ENCODE data around the gene PPP6C. TPM values are rescaled to one million over a fixed set of nuclear protein-coding genes. Genes with fewer than 3 reads are reported as not detected.
A peak's percentile ranks its signal among the peaks of the same experiment; 100 is the strongest.
"Not testable (repeated sequence)": the region's sequence is repeated elsewhere in the genome, so short reads cannot be mapped to it uniquely, and the experiment has no call there.

PPP6C gene
- total RNA-seq, 2 experiments from 2014 or later, result 40.8 to 50.3 TPM

DNA sequence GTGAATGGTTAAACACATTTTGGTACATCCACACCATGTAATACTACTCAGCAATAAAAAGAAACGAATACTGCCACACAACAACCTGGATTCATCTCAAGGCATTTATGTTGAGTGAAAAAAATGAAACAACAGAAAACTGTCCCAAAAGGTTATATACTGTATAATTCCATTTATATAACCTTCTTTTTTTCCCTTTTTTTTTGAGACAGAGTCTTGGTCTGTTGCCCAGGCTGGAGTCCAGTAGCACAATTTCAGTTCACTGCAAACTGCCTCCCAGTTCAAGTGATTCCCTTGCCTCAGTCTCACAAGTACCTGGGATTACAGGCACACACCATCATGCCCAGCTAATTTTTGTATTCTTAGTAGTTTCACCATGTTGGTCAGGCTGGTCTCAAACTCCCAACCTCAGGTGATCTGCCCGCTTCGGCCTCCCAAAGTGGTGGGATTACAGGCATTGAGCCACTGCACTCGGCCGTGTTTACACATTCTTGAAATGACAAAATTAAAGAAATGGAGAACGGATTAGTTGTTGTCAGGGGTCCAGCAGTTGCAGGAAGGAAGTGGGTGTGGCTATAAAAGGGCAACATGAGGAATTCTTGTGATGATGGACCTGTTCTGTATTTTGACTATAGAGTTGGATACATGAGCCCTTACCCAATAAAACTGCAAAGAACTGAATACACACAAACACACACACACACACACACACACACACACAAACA lies 17.4 kb downstream of the PPP6C start:
- H3K4me3 Mint-ChIP-seq, result no peak overlapping the region
- no peak overlapping the region for H3K27ac Mint-ChIP-seq
- peaks cover 18% of the 10 kb centered on the region for H3K4me1 Mint-ChIP-seq
- ATAC-seq (no peak), DNase-seq (no peak)
- H3K27me3 Mint-ChIP-seq, result no peaks in the 10 kb centered on the region
- H3K36me3 Mint-ChIP-seq, result peaks cover 26% of the 10 kb centered on the region
- no peaks in the 10 kb centered on the region for H3K9me3 Mint-ChIP-seq (ENCODE audit: low read depth)
- CTCF ChIA-PET, result no interaction called here

DNA sequence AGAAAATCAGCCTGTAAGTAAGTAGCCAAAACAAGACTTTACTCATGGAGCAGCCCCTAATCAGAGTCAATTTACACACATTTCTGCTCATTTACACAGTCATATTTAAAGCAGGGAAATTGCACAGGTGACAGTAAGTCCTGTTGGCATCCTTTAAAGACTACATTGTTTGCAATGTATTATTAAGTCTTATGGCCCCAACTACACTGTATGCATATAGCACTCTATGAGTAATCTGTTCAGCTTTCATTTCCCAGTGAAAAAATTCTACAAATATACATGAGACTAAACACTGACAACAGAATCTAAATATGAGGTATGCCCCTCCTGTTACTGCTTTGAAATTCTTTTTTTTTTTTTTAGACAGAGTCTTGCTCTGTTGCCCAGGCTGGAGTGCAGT lies 19.7 kb downstream of the PPP6C start:
- Mint-ChIP-seq H3K36me3 (peaks cover 32% of the 10 kb centered on the region), H3K9me3 (ENCODE audit: low read depth) (no peaks in the 10 kb centered on the region), H3K27me3 (no peaks in the 10 kb centered on the region), H3K4me3 (no peak overlapping the region), H3K27ac (no peak overlapping the region), H3K4me1 (peaks cover 16% of the 10 kb centered on the region)
- DNase-seq (no peak), ATAC-seq (no peak)
- CTCF ChIA-PET, result no interaction called here

DNA sequence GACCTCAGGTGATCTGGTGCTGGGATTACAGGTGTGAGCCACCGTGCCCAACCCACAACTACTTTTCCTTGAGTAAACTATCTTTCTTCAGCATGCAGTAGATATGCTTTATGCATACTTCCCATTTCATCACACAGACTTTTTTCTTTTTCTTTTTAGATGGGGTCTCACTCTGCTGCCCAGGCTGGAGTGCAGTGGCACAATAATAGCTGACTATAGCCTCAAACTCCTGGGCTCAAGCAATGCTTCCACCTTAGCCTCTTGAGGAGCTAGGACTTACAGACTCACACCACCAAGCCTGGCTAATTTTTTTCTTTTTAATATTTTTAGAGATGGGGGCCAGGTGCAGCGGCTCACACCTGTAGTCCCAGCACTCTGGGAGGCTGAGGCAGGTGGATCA lies 22.8 kb downstream of the PPP6C start:
- Mint-ChIP-seq H3K27ac (peak overlapping the region; percentile 11), H3K4me3 (no peak overlapping the region), H3K9me3 (ENCODE audit: low read depth) (no peaks in the 10 kb centered on the region), H3K27me3 (no peaks in the 10 kb centered on the region), H3K36me3 (peaks cover 30% of the 10 kb centered on the region), H3K4me1 (peaks cover 4% of the 10 kb centered on the region)
- no peak for ATAC-seq
- DNase-seq, result no peak
- CTCF ChIA-PET, result no interaction called here

DNA sequence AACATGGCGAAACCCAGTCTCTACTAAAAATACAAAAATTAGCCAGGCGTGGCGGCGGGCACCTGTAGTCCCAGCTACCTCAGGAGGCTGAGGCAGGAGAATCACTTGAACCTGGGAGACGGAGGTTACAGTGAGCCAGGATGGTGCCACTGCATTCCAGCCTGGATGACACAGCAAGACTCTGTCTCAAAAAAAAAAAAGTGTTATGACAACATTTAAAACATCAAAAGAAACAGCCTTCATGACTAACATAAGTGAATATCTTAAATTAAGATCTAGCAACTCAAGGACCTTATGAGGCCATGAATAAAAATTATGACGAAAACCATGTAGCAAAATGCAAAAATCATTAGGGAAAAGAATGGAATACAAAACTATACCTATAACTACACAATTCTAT lies 26.7 kb downstream of the PPP6C start:
- H3K27me3 Mint-ChIP-seq; H3K4me1 Mint-ChIP-seq; H3K27ac Mint-ChIP-seq; CTCF ChIA-PET; ATAC-seq; DNase-seq; H3K9me3 Mint-ChIP-seq (ENCODE audit: low read depth); H3K4me3 Mint-ChIP-seq: not testable (repeated sequence)
- peaks cover 21% of the 10 kb centered on the region for H3K36me3 Mint-ChIP-seq

DNA sequence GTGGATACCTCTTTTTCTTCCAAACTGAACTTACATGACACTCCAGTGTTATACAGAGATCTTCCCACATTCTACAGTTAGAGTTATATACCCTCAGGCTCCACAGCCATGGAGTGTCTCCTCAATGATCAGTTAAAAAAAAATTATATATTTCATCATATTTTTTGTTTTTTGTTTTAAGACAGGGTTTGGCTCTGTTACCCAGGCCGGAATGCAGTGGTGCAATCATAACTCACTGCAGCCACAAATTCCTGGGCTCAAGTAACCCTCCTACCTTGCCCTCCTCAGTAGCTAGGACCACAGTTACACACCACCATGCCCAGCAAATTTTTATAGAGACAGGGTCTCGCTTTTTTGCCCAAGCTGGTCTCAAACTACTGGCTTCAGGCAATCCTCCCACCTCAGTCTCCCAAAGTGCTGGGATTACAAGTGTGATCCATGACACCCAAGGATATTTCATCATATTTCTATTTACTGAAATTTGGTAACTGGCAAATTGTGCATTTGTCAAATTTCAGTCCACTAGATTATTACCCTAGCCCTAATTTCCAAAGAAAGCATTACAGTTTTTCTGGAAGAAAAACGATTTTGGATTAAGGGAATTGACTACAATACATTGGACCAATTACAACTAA lies 28.2 kb downstream of the PPP6C start:
- H3K9me3 Mint-ChIP-seq (ENCODE audit: low read depth), result no peaks in the 10 kb centered on the region
- no peak for ATAC-seq
- no peaks in the 10 kb centered on the region for H3K4me1 Mint-ChIP-seq
- H3K4me3 Mint-ChIP-seq, result no peak overlapping the region
- peaks cover 24% of the 10 kb centered on the region for H3K36me3 Mint-ChIP-seq
- DNase-seq, result no peak
- no peak overlapping the region for H3K27ac Mint-ChIP-seq
- CTCF ChIA-PET, result interaction anchor here (0.7 kb wide), 1 partner anchor 58 kb away, joined by 3 read pairs; no protein-coding TSS in a partner anchor
- H3K27me3 Mint-ChIP-seq, result no peaks in the 10 kb centered on the region

DNA sequence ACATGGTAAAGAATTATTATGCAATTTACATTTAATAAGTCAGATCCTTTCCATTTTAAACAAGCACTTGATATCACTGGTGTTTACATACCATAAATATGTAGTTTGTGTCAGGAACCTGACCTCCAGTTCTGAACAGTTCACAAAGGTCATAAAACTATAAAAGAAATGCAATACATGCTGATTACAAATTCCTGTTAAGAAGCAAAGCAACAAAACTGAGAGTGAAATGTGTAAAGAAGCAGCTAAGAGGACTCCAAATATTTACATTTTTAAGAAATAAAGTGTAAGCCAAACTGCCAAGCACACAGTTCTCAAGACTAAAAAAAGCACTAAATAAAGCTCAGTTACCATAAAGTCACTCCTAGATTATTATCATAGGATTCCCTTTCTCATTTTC lies 28.9 kb downstream of the PPP6C start:
- Mint-ChIP-seq H3K4me1 (no peaks in the 10 kb centered on the region), H3K36me3 (peaks cover 22% of the 10 kb centered on the region), H3K9me3 (ENCODE audit: low read depth) (no peaks in the 10 kb centered on the region), H3K27me3 (no peaks in the 10 kb centered on the region), H3K27ac (no peak overlapping the region), H3K4me3 (no peak overlapping the region)
- no peak for ATAC-seq
- CTCF ChIA-PET, result no interaction called here
- DNase-seq, result no peak

DNA sequence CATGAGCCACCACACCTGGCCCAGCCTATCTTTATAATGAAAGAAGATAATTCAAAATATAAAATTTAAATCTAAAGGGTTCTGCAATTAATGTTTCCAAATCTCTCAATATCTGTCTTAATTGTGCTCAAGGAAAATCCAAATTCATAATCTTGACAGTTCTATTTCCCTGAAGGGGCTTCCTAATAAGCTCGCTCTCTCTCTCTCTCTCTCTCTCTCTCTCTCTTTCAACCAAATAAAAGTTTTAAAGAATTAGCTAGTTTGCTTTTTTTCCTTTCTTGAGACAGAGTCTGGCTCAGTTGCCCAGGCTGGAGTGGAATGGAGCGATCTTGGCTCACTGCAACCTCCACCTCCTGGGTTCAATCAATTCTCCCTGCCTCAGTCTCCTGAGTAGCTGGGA lies 33.1 kb downstream of the PPP6C start:
- ATAC-seq, result no peak
- no peak overlapping the region for H3K27ac Mint-ChIP-seq
- H3K36me3 Mint-ChIP-seq, result peaks cover 37% of the 10 kb centered on the region
- no peak for DNase-seq
- no peaks in the 10 kb centered on the region for H3K27me3 Mint-ChIP-seq
- H3K4me3 Mint-ChIP-seq, result no peak overlapping the region
- H3K9me3 Mint-ChIP-seq (ENCODE audit: low read depth), result no peaks in the 10 kb centered on the region
- H3K4me1 Mint-ChIP-seq, result no peaks in the 10 kb centered on the region
- CTCF ChIA-PET, result no interaction called here

DNA sequence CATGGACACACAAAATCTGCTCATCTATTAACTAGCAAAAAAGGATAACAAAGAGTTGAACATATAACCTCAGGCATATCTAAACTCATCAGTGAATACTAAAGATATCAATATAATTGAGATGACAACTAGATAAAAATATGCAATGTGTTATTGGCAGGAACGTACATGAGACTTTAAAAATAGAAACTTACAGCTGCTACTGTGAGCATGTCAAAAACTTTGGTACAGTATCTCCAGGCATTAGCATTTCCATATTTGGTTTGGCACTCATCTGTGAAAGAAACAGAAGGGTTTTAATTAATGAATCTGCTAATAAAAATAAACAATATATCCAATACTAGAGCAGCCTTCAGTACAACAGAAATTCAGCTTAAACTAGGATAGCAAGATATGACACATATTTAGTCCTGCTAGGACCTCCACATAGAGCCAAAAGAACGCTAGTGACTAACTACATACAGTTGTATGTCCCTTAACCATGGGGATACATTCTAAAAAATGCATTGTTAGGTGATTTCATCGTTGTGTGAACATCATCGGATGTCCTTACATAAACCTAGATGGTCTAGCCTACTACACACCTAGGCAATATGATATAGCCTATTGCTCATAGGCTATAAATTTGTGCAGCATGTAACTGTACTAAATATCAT lies 35.8 kb downstream of the PPP6C start:
- CTCF ChIA-PET, result no interaction called here

DNA sequence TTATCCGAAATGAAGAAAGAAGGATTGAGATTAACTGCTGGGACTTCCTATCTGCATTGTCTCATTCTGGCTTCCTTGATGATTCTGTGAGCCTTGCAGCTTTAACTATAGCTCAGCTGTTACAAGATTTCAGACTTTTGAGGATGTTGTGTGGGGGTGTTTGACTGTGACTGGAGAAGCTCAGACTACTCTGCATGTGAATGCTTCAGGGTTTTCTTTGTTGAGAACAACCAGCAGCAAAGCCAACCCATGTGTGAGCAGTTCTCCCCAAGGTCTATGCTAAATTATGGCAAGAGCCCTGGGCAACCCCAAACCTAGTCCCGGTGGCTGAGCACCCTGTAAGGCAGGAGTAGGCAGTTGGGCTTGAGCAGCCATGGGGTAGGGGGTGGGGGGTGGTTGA lies 37.9 kb downstream of the PPP6C start:
- Mint-ChIP-seq H3K9me3 (ENCODE audit: low read depth) (no peaks in the 10 kb centered on the region), H3K27ac (no peak overlapping the region), H3K4me3 (no peak overlapping the region), H3K36me3 (peaks cover 34% of the 10 kb centered on the region), H3K27me3 (no peaks in the 10 kb centered on the region), H3K4me1 (peaks cover 8% of the 10 kb centered on the region)
- ATAC-seq, result peak; percentile 12
- DNase-seq, result no peak
- CTCF ChIA-PET, result interaction anchor here (0.9 to 1.5 kb wide), 2 partner anchors 9 to 14 kb away, joined by 3 to 6 read pairs; partner anchors contain the start of gene SCAI

More for the DNA sequence above, 35.8 kb downstream of the PPP6C start:
- DNase-seq, result no peak
- H3K36me3 Mint-ChIP-seq, result peaks cover 38% of the 10 kb centered on the region
- H3K4me1 Mint-ChIP-seq, result peaks cover 5% of the 10 kb centered on the region
- no peaks in the 10 kb centered on the region for H3K27me3 Mint-ChIP-seq
- no peak for ATAC-seq
- H3K27ac Mint-ChIP-seq, result no peak overlapping the region
- H3K9me3 Mint-ChIP-seq (ENCODE audit: low read depth), result no peaks in the 10 kb centered on the region
- no peak overlapping the region for H3K4me3 Mint-ChIP-seq

DNA sequence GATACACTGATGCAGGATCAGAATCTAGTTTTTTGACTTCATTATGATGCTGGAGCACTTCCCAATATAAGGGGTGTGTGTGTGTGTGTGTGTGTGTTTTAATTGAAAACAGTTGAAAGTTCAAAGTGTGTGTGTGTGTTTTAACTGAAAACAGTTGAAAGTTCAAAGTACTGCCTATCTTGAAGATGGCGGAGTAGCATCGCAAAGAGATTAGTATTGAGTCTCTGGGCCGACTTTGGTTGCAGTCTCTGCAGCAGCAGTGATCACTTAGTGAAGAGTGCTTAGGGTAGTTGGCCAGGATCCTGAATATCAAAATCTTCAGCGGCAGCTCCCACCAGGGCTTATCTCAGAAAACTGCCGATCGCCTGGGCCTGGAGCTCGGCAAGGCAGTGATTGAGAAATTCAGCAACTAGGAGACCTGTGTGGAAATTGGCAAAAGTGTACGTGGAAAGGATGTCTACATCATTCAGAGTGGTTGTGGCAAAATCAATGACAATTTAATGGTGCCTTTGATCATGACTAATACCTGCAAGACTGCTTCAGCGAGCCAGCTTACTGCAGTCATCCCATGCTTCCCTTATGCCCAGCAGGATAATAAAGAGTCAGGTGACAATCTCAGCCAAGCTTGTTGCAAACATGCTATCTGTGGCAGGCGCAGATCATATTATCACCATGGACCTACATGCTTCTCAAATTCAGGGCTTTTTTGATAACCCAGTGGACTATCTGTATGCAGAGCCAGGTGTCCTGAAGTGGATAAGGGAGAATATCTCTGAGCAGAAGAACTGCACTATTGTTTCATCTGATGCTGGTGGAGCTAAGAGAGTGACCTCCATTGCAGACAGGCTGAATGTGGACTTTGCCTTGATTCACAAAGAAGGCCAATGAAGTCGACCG lies 39.0 kb downstream of the PPP6C start:
- H3K27ac Mint-ChIP-seq, result no peak overlapping the region
- H3K4me3 Mint-ChIP-seq, result no peak overlapping the region
- DNase-seq, result no peak
- no peaks in the 10 kb centered on the region for H3K9me3 Mint-ChIP-seq (ENCODE audit: low read depth)
- no peak for ATAC-seq
- H3K27me3 Mint-ChIP-seq, result no peaks in the 10 kb centered on the region
- peaks cover 15% of the 10 kb centered on the region for H3K4me1 Mint-ChIP-seq
- CTCF ChIA-PET, result interaction anchor here (1.5 kb wide), 1 partner anchor 8 kb away, joined by 6 read pairs; the partner anchor contains the start of gene SCAI
- H3K36me3 Mint-ChIP-seq, result peaks cover 34% of the 10 kb centered on the region

DNA sequence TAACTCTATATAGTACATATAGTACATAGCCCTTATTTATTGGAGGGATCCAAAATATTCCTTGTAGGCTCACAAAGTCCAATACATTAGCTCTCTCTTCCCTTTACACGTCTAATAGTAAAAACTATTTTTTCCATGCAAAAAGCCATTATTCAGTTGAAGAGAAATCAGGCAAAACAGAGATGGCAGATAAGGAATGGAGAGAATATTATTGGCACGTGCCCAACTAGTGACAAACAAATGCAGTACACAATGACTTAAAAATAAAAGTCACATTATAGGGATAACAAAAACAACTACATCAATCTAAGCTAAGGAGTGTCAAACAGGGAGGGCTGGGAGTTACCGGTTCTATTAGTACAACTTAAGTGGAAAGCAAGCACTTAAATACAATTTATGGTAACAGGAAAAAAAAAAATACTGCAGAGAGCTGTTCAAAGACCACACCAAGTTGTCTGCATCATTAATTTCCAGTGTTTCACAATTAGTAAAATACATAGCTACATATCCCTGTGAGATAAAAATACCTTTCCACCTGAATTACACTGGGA lies 42.1 kb downstream of the PPP6C start:
- CTCF ChIA-PET, result interaction anchor here (1.2 to 1.5 kb wide), 2 partner anchors 295 to 296 kb away, joined by 3 to 5 read pairs; partner anchors contain the start of gene WDR38
- ATAC-seq (no peak), DNase-seq (no peak)
- Mint-ChIP-seq H3K27ac (no peak overlapping the region), H3K9me3 (ENCODE audit: low read depth) (no peaks in the 10 kb centered on the region), H3K4me1 (peaks cover 24% of the 10 kb centered on the region), H3K36me3 (peaks cover 18% of the 10 kb centered on the region), H3K27me3 (no peaks in the 10 kb centered on the region), H3K4me3 (no peak overlapping the region)

DNA sequence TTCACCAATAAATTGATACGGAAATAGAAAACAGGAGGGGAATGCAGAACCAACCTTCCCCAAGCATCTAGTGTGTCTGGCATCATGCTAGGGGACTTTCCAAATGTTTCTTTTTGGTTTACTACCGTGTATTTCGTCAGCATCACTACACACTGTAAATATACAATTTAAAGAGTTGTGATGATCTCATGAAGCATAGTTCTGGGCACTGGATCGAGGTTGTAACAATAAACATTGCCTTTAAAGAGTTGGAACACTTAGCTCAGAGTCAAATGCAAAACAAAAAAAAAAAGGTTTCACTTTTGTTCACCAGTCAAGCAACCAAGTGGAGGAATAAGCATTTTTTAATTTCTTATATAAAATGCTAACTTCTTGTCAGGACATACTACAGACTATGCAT lies 43.4 kb downstream of the PPP6C start:
- CTCF ChIA-PET, result interaction anchor here (1.0 kb wide), 1 partner anchor 20 kb away, joined by 3 read pairs; no protein-coding TSS in a partner anchor
- no peak for ATAC-seq
- peaks cover 12% of the 10 kb centered on the region for H3K36me3 Mint-ChIP-seq

DNA sequence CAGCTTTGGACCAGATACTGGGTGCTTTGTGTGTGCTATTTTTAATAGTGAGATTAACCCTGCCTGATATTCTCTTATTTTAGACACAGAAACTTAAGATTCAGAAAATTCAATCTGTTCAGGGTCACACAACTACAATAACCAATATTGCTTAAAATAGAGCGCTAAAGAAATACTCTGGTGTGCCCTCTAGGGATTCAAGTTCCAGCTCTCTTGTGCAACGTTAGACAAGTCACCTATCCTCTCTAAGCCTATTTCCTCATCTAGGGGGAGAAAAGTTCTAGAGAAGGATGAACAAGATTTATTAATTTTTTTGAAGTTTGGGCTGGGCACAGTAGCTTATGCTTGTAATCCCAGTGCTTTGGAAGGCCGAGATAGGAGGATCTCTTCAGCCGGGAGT lies 44.2 kb downstream of the PPP6C start:
- DNase-seq (no peak), ATAC-seq (no peak)
- peaks cover 37% of the 10 kb centered on the region for H3K4me1 Mint-ChIP-seq
- no peaks in the 10 kb centered on the region for H3K9me3 Mint-ChIP-seq (ENCODE audit: low read depth)
- H3K27me3 Mint-ChIP-seq, result no peaks in the 10 kb centered on the region
- no peak overlapping the region for H3K4me3 Mint-ChIP-seq
- CTCF ChIA-PET, result interaction anchor here (1.0 kb wide), 1 partner anchor 19 kb away, joined by 3 read pairs; no protein-coding TSS in a partner anchor
- H3K27ac Mint-ChIP-seq, result no peak overlapping the region
- peaks cover 13% of the 10 kb centered on the region for H3K36me3 Mint-ChIP-seq

More for the DNA sequence above, 43.4 kb downstream of the PPP6C start:
- no peaks in the 10 kb centered on the region for H3K27me3 Mint-ChIP-seq
- peaks cover 34% of the 10 kb centered on the region for H3K4me1 Mint-ChIP-seq
- H3K27ac Mint-ChIP-seq, result no peak overlapping the region
- no peak overlapping the region for H3K4me3 Mint-ChIP-seq
- no peaks in the 10 kb centered on the region for H3K9me3 Mint-ChIP-seq (ENCODE audit: low read depth)
- no peak for DNase-seq
